Choroid plexus epithelial cell (primary cell): ENCODE data around the gene DNAJA4.

Experiments used
- DNase-seq: peaks from one replicate; pipeline ENCODE4 v3.0.0-alpha.2; 2010; ENCODE audit warnings: low read depth
- H3K4me3 ChIP-seq: 2 replicates; pipeline ENCODE4 v1.5.1; 2011; ENCODE audit warnings: low read depth, mild to moderate bottlenecking, control low read depth, low read length, moderate library complexity
- CTCF ChIP-seq: conservative IDR thresholded peaks from 2 replicates; pipeline ENCODE4 v1.5.1; 2011; ENCODE audit warnings: low read depth, mild to moderate bottlenecking, control low read depth, inconsistent platforms, low read length, moderate library complexity

DNAJA4 gene

GRCh38 chr15:78312957-78313356 is 48.6 kb downstream of the DNAJA4 start:
- TF ChIP-seq CTCF: no peak
- no peak for DNase-seq
- H3K4me3 ChIP-seq: no peak overlapping the region

- DNase-seq: no peak
- no peak for TF ChIP-seq CTCF
- no peak overlapping the region for H3K4me3 ChIP-seq
Observed at GRCh38 chr15:78313383-78313782, 49.0 kb downstream of the DNAJA4 start.

DNA sequence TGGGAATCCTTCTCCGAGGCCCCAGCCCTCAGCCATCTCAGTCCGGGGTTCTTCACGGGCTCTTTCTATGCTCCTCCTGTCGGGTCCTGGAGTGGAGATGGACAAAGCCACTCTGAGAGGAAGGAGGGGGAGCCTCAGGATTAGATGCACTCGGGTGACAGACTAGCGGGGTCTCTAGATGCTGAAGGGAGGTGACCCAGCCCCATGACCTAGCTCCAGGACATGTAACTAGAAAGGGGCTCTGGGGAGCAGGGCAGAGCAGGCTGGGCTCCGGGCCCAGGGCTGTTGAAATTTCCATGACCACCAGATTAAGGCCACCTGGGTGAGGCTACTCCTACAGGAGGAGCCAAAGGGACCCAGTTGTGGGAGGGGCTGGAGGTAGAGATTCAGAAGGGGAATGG is 49.8 kb downstream of the DNAJA4 start:
- no peak overlapping the region for H3K4me3 ChIP-seq
- DNase-seq: no peak
- TF ChIP-seq CTCF: no peak

DNA sequence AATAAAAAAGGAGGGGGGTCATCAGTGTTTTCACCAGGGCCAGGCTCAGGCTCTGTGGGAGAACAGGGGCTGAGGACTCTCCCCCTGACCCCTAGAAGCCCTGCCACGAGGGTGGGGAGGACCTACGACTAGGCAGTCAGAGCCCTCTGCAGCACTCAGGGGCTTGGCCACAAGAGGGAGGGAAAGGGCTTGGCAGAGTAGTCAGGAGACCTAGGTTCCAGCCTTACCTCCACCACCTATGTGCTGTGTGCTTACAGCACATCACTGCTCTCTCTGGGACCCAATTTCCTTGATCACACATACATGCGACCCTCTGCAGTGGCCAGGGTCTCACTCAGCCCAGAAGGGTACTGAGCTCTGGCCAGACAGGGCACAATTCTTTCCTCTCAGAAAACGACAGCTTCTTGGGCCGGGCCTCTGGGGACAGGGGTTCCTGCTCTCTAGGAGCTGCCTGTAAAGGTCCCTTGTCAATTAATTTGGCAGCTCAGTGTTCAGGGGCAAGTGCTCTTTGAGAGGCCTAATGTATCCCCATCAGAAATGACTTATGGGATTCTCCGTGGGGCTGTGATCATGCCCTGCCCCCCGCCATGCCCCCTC is 51.4 kb downstream of the DNAJA4 start:
- TF ChIP-seq CTCF: peak; percentile 58
- peak; percentile 42 for DNase-seq
- H3K4me3 ChIP-seq: no peak overlapping the region

DNA sequence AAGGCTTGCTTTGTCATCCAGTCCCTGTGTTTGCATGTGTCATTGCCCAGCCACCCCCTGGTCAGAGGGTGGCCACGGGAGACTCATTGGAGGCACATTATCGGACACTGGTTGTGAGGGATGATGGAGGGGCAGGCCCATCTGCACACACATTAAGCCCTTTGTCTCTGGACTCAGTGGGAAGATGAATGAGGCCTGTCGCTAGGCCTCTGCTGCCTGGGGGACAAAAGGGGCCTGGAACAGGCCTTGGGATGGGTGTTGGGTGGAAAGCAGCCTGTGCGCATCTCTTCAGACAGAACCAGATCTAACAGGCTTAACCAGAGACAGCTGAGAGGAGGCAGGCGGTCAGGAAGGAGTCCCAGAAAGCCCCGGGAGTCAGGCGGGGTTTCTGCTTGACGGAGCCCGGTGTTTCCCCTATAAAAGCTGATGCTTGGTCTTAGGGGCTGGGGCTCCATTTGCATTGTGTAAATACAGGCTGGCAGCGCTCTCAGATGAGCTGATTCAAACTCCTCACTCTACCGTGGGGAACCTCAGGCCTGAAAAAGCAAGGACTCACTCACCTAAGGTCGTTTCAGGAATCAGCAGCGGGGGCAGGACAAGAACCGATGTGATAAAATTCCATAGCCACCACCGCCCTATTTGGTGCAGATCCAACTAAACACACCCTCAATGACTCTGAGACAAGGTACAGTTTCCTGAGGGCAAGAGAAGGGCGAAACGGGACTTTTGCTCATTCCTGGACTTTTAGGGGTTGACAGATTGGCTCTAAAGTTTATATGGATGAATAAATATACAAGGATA is 52.1 kb downstream of the DNAJA4 start:
- DNase-seq: no peak
- TF ChIP-seq CTCF: no peak
- H3K4me3 ChIP-seq: no peak overlapping the region

DNA sequence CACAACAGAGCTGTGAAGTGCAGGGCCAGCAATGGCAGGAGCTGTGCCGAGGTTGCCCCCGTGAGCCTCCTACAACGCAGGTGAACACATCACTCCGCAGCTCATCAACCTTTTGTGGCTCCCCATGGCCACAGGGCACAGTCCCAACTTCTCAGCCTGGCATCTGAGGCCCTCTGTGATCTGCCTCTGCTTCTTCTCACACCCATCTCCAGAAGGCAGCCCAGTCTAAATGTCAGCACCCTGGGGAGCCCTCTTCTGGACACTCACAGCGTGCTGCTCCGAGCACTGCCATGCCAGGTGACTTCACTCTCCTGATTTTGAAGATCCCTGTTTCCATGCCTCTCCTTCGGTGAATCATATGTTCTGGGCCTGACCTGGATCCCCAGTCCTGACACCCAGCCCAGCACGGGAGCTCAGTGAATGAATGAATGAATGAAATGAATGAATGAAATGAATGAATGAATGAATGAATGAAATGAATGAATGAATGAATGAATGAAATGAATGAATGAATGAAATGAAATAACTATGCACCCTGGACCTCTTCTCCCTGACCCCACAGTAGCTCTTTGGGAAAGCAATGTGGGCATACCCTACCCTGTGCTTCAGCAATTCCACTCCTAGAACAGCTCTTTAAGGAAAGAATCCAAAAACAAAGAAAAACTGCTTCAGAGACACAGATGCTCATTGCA is 52.9 kb downstream of the DNAJA4 start:
- no peak for DNase-seq
- TF ChIP-seq CTCF: peak; percentile 37
- H3K4me3 ChIP-seq: no peak overlapping the region

GRCh38 chr15:78319588-78319987 is 55.2 kb downstream of the DNAJA4 start:
- no peak for TF ChIP-seq CTCF

More at GRCh38 chr15:78319588-78319987, 55.2 kb downstream of the DNAJA4 start:
- no peak for DNase-seq
- no peak overlapping the region for H3K4me3 ChIP-seq
